Effector memory CD8-positive, alpha-beta T cell (primary cell): ENCODE results near the gene PBX2.

Source experiments
- ATAC-seq: fragments of 150-1000 bp; cut with Tn5 transposase; replicated peaks from 2 replicates; pipeline ENCODE4 v1.10.0; 2021; ENCODE audit warnings: mild to moderate bottlenecking, moderate library complexity
- DNase-seq, 3 experiments: peaks; one replicate each; pipeline ENCODE4 v3.0.0; 2021
- H3K27ac Mint-ChIP-seq, 2 donors: one replicate each; pipeline ENCODE4 v1.8.0; 2022; ENCODE audit warnings: mild to moderate bottlenecking in 2 of 2, mixed read lengths in 2 of 2, moderate library complexity in 2 of 2
- H3K27me3 Mint-ChIP-seq, 2 donors: one replicate each; pipeline ENCODE4 v1.8.0; 2022; ENCODE audit warnings: mixed read lengths in 2 of 2
- H3K36me3 Mint-ChIP-seq: one replicate; pipeline ENCODE4 v1.8.0; 2022; ENCODE audit warnings: mild to moderate bottlenecking, moderate library complexity, mixed read lengths; ENCODE audit not compliant: insufficient read depth
- H3K4me1 Mint-ChIP-seq, 2 donors: one replicate each; pipeline ENCODE4 v1.8.0; 2022; ENCODE audit warnings: low read depth in 2 of 2, mixed read lengths in 2 of 2
- H3K4me3 Mint-ChIP-seq, 2 donors: one replicate each; pipeline ENCODE4 v1.8.0; 2022; ENCODE audit warnings: mild to moderate bottlenecking in 2 of 2, mixed read lengths in 2 of 2, moderate library complexity in 2 of 2
- H3K9me3 Mint-ChIP-seq, 2 donors: one replicate each; pipeline ENCODE4 v1.8.0; 2022; ENCODE audit warnings: mixed read lengths in 2 of 2

The PBX2 gene

GRCh38 chr6:32179766-32180405 is 10.1 kb downstream of the PBX2 start:
- Mint-ChIP-seq H3K36me3 (peaks cover 41% of the 10 kb centered on the region), H3K4me1 (peaks cover 43% of the 10 kb centered on the region in 2 donors), H3K27ac (peak overlapping the region in 1 of 2 donors; percentile 77), H3K9me3 (no peaks in the 10 kb centered on the region), H3K27me3 (no peaks in the 10 kb centered on the region), H3K4me3 (peak overlapping the region; percentile 35 to 91)
- ATAC-seq = no peak
- no peak for DNase-seq

- Mint-ChIP-seq H3K36me3 (peaks cover 34% of the 10 kb centered on the region), H3K4me1 (peaks cover 49 to 50% of the 10 kb centered on the region in 2 donors)
- no peak for ATAC-seq
These were observed 11.2 kb downstream of the PBX2 start for GRCh38 chr6:32178547-32179440.

GRCh38 chr6:32177788-32178546 is 12.0 kb downstream of the PBX2 start, which contains the start of gene RNF5:
Gene RNF5 (plus strand): TSS chr6:32178405. CDS start chr6:32178512, 107 bp downstream.
- Mint-ChIP-seq H3K9me3 (no peaks in the 10 kb centered on the region), H3K4me1 (peaks cover 52 to 58% of the 10 kb centered on the region in 2 donors), H3K36me3 (peaks cover 33% of the 10 kb centered on the region)

More at GRCh38 chr6:32178547-32179440, 11.2 kb downstream of the PBX2 start:
- H3K27ac Mint-ChIP-seq = peak overlapping the region; percentile 97 to 98
- H3K4me3 Mint-ChIP-seq = peak overlapping the region; percentile 87 to 91
- H3K9me3 Mint-ChIP-seq = no peaks in the 10 kb centered on the region
- no peaks in the 10 kb centered on the region for H3K27me3 Mint-ChIP-seq
- DNase-seq = no peak

GRCh38 chr6:32177183-32177787 is 12.7 kb downstream of the PBX2 start:
- no peaks in the 10 kb centered on the region for H3K27me3 Mint-ChIP-seq
- peak overlapping the region; percentile 97 to 98 for H3K27ac Mint-ChIP-seq
- peak; percentile 1 for ATAC-seq
- peaks cover 28% of the 10 kb centered on the region for H3K36me3 Mint-ChIP-seq
- peak overlapping the region; percentile 87 to 91 for H3K4me3 Mint-ChIP-seq
- H3K4me1 Mint-ChIP-seq = peaks cover 52 to 58% of the 10 kb centered on the region in 2 donors
- DNase-seq = no peak
- H3K9me3 Mint-ChIP-seq = no peaks in the 10 kb centered on the region

More at GRCh38 chr6:32177788-32178546, 12.0 kb downstream of the PBX2 start, which contains the start of gene RNF5:
- peak within 1 kb of the TSS; percentile 97 to 98 for H3K27ac Mint-ChIP-seq
- peak within 1 kb of the TSS; percentile 87 to 91 for H3K4me3 Mint-ChIP-seq
- DNase-seq (peak; percentile 89 to 93 (median 90)), ATAC-seq (peak; percentile 81)
- no peaks in the 10 kb centered on the region for H3K27me3 Mint-ChIP-seq

- no peaks in the 10 kb centered on the region for H3K9me3 Mint-ChIP-seq
- H3K4me3 Mint-ChIP-seq = peak overlapping the region; percentile 87 to 91
- DNase-seq (no peak), ATAC-seq (no peak)
- H3K36me3 Mint-ChIP-seq = peaks cover 23% of the 10 kb centered on the region
- no peaks in the 10 kb centered on the region for H3K27me3 Mint-ChIP-seq
- peaks cover 52 to 58% of the 10 kb centered on the region in 2 donors for H3K4me1 Mint-ChIP-seq
- peak overlapping the region; percentile 97 to 98 for H3K27ac Mint-ChIP-seq
These were observed 13.4 kb downstream of the PBX2 start for GRCh38 chr6:32176476-32177182.

- peak; percentile 96 to 97 (median 96) for DNase-seq
- Mint-ChIP-seq H3K36me3 (peaks cover 16% of the 10 kb centered on the region), H3K27me3 (no peaks in the 10 kb centered on the region), H3K27ac (peak within 1 kb of the TSS; percentile 88 to 98), H3K4me1 (peaks cover 55 to 60% of the 10 kb centered on the region in 2 donors), H3K4me3 (peak within 1 kb of the TSS; percentile 87 to 91), H3K9me3 (no peaks in the 10 kb centered on the region)
- peak; percentile 50 for ATAC-seq
These were observed 14.1 kb downstream of the PBX2 start, which contains the start of gene AGPAT1 for GRCh38 chr6:32175711-32176475. Gene AGPAT1 (minus strand): TSS chr6:32176084. CDS start chr6:32171496, 4,588 bp downstream.

- ATAC-seq (no peak), DNase-seq (no peak)
- Mint-ChIP-seq H3K4me1 (peaks cover 52 to 54% of the 10 kb centered on the region in 2 donors), H3K27ac (peak overlapping the region; percentile 88 to 98), H3K9me3 (no peaks in the 10 kb centered on the region), H3K4me3 (peak overlapping the region; percentile 87 to 91), H3K27me3 (no peaks in the 10 kb centered on the region), H3K36me3 (peaks cover 15% of the 10 kb centered on the region)
These were observed 14.7 kb downstream of the PBX2 start for GRCh38 chr6:32175322-32175710.

- DNase-seq (no peak), ATAC-seq (no peak)
- Mint-ChIP-seq H3K27ac (no peak overlapping the region), H3K27me3 (no peaks in the 10 kb centered on the region), H3K4me3 (peak overlapping the region; percentile 3 to 69), H3K4me1 (peaks cover 45 to 51% of the 10 kb centered on the region in 2 donors), H3K9me3 (no peaks in the 10 kb centered on the region), H3K36me3 (peaks cover 9% of the 10 kb centered on the region)
These were observed 15.6 kb downstream of the PBX2 start for GRCh38 chr6:32174416-32174815.

- Mint-ChIP-seq H3K4me3 (no peak overlapping the region), H3K4me1 (peaks cover 33 to 41% of the 10 kb centered on the region in 2 donors)
These were observed 16.8 kb downstream of the PBX2 start for GRCh38 chr6:32173051-32173727.

GRCh38 chr6:32171234-32171633 is 18.8 kb downstream of the PBX2 start:
- Mint-ChIP-seq H3K4me3 (no peak overlapping the region), H3K27me3 (no peaks in the 10 kb centered on the region), H3K36me3 (peaks cover 7% of the 10 kb centered on the region), H3K9me3 (no peaks in the 10 kb centered on the region), H3K4me1 (peaks cover 20 to 28% of the 10 kb centered on the region in 2 donors), H3K27ac (no peak overlapping the region)
- DNase-seq (no peak), ATAC-seq (no peak)

More at GRCh38 chr6:32173051-32173727, 16.8 kb downstream of the PBX2 start:
- no peaks in the 10 kb centered on the region for H3K9me3 Mint-ChIP-seq
- DNase-seq (no peak), ATAC-seq (no peak)
- peaks cover 12% of the 10 kb centered on the region for H3K36me3 Mint-ChIP-seq
- no peak overlapping the region for H3K27ac Mint-ChIP-seq
- no peaks in the 10 kb centered on the region for H3K27me3 Mint-ChIP-seq

GRCh38 chr6:32170294-32170693 is 19.7 kb downstream of the PBX2 start:
- no peak for DNase-seq
- H3K36me3 Mint-ChIP-seq = peaks cover 7% of the 10 kb centered on the region
- H3K9me3 Mint-ChIP-seq = no peaks in the 10 kb centered on the region
- no peaks in the 10 kb centered on the region for H3K27me3 Mint-ChIP-seq
- no peak for ATAC-seq
- H3K4me3 Mint-ChIP-seq = no peak overlapping the region
- H3K27ac Mint-ChIP-seq = peak overlapping the region in 1 of 2 donors; percentile 36
- peaks cover 17 to 23% of the 10 kb centered on the region in 2 donors for H3K4me1 Mint-ChIP-seq
